Measurements from ENCODE around the gene COMMD9. TPM values are rescaled to one million over a fixed set of nuclear protein-coding genes. Genes with fewer than 3 reads are reported as not detected.

COMMD9 gene
- total and polyA plus RNA-seq, 4 donors: 22.9 to 50.8 (median 28.3) TPM

GRCh38 chr11:36237391-36237790 is 51.8 kb downstream of the COMMD9 start:
- no peak for DNase-seq (ENCODE audit: low spot score)
- no peak overlapping the region for H3K4me3 ChIP-seq (ENCODE audit: low read depth in 1 of 3, low read length in 3 of 3)
- TF ChIP-seq CTCF (IDR thresholded peaks at IDR 0.05; ENCODE audit: low read depth, low read length, missing input control): no peak
- no peak for TF ChIP-seq TAF1 (conservative IDR thresholded peaks at IDR 0.05)
- TF ChIP-seq JUND (IDR thresholded peaks at IDR 0.05): no peak
- TF ChIP-seq HNF4G (IDR thresholded peaks at IDR 0.05): no peak
- no peak for TF ChIP-seq ATF3 (IDR thresholded peaks at IDR 0.05)
- TF ChIP-seq ZBTB33 (IDR thresholded peaks at IDR 0.05): no peak
- no peak for TF ChIP-seq MAX (IDR thresholded peaks at IDR 0.05)
- TF ChIP-seq FOXA2 (IDR thresholded peaks at IDR 0.05): no peak
- TF ChIP-seq RAD21 (IDR thresholded peaks at IDR 0.05): no peak
- TF ChIP-seq EGR1 (IDR thresholded peaks at IDR 0.05; ENCODE audit: low read depth in 2 of 2): no peak
- no peak for TF ChIP-seq YY1 (IDR thresholded peaks at IDR 0.05)
- no peak for TF ChIP-seq REST (IDR thresholded peaks at IDR 0.05)
- TF ChIP-seq GABPA (IDR thresholded peaks at IDR 0.05 in 1 of 2, conservative IDR thresholded peaks at IDR 0.05 in 1 of 2): no peak
- TF ChIP-seq FOXA1 (IDR thresholded peaks at IDR 0.05): no peak

GRCh38 chr11:36235750-36236149 is 53.5 kb downstream of the COMMD9 start:
- DNase-seq (ENCODE audit: low spot score): no peak
- Histone ChIP-seq H3K27me3 (ENCODE audit: control insufficient read depth in 4 of 4, insufficient read depth in 4 of 4, low read length in 3 of 4) (no peaks in the 10 kb centered on the region), H3K36me3 (ENCODE audit: control insufficient read depth in 4 of 4, insufficient read depth in 3 of 4, low read depth in 1 of 4, low read length in 3 of 4) (no peaks in the 10 kb centered on the region), H3K4me1 (ENCODE audit: control insufficient read depth in 4 of 4, insufficient read depth in 4 of 4, low read length in 3 of 4) (no peaks in the 10 kb centered on the region), H3K9ac (ENCODE audit: low read depth in 1 of 2, low read length in 2 of 2) (no peak overlapping the region), H3K9me3 (ENCODE audit: control insufficient read depth in 4 of 4, low read length in 3 of 4) (no peaks in the 10 kb centered on the region), H3K27ac (ENCODE audit: low read depth in 1 of 2, low read length in 2 of 2) (no peak overlapping the region), H3K4me3 (ENCODE audit: low read depth in 1 of 3, low read length in 3 of 3) (no peak overlapping the region)
- TF ChIP-seq EGR1 (IDR thresholded peaks at IDR 0.05; ENCODE audit: low read depth in 2 of 2): no peak
- 93% methylated on average over 3 of the region's 3 CpGs for WGBS

More at GRCh38 chr11:36237391-36237790, 51.8 kb downstream of the COMMD9 start:
- Histone ChIP-seq H3K27ac (ENCODE audit: low read depth in 1 of 2, low read length in 2 of 2) (no peak overlapping the region), H3K36me3 (ENCODE audit: control insufficient read depth in 4 of 4, insufficient read depth in 3 of 4, low read depth in 1 of 4, low read length in 3 of 4) (no peaks in the 10 kb centered on the region), H3K9me3 (ENCODE audit: control insufficient read depth in 4 of 4, low read length in 3 of 4) (no peaks in the 10 kb centered on the region), H3K9ac (ENCODE audit: low read depth in 1 of 2, low read length in 2 of 2) (no peak overlapping the region), H3K4me1 (ENCODE audit: control insufficient read depth in 4 of 4, insufficient read depth in 4 of 4, low read length in 3 of 4) (no peaks in the 10 kb centered on the region), H3K27me3 (ENCODE audit: control insufficient read depth in 4 of 4, insufficient read depth in 4 of 4, low read length in 3 of 4) (no peaks in the 10 kb centered on the region)
